Ascending aorta (tissue), 2 donors: ENCODE results near the gene IL22RA1. TPM values are rescaled to one million over a fixed set of nuclear protein-coding genes. Genes with fewer than 3 reads are reported as not detected.

Source experiments
- DNase-seq, 2 donors: peaks; one replicate each; pipeline ENCODE4 v3.0.0-alpha.2; 2019; ENCODE audit warnings: low spot score in 2 of 2
- H3K27ac ChIP-seq, 2 donors: fragments of 200-600 bp; sonication (generic); one replicate each; pipeline ENCODE4 v1.5.1; 2016 to 2017; ENCODE audit warnings: mild to moderate bottlenecking in 1 of 2
- H3K27me3 ChIP-seq: fragments of 200-600 bp; sonication (generic); one replicate; pipeline ENCODE4 v1.5.1; 2017
- H3K36me3 ChIP-seq, 2 donors: fragments of 200-600 bp; sonication (generic); one replicate each; pipeline ENCODE4 v1.5.1; 2016
- H3K4me1 ChIP-seq, 2 donors: fragments of 200-600 bp; sonication (generic); one replicate each; pipeline ENCODE4 v1.5.1; 2016 to 2017; ENCODE audit warnings: mild to moderate bottlenecking in 1 of 2
- H3K4me3 ChIP-seq, 2 donors: fragments of 200-600 bp; sonication (generic); one replicate each; pipeline ENCODE4 v1.5.1; 2016 to 2017; ENCODE audit warnings: mild to moderate bottlenecking in 1 of 2
- H3K9me3 ChIP-seq, 2 donors: fragments of 200-600 bp; sonication (generic); one replicate each; pipeline ENCODE4 v1.5.1; 2016
- intact Hi-C: fragments of 100-400 bp; cut with DNase I; formaldehyde crosslinking; loops from one replicate; pipeline ENCODE4 v1.15.1; 2023
- total RNA-seq: library from RNA; depleted of rRNA; stranded (reverse); fragments of >200 nt; gene quantifications from one replicate; pipeline ENCODE4 v1.1.0, GENCODE V29; 2016
- TF ChIP-seq, protein P1 (sequence below), 3 experiments: fragments of 200-600 bp in 2 of 3; fragments of 450-650 bp in 1 of 3; sonication (generic) in 2 of 3; IDR thresholded peaks; one replicate each; pipeline ENCODE4 v1.5.1; 2016 to 2019; ENCODE audit warnings: antibody characterized with exemption in 3 of 3, mild to moderate bottlenecking in 1 of 3, moderate library complexity in 1 of 3

IL22RA1 gene
- total RNA-seq, 1 donor from 2014 or later = not detected

- Histone ChIP-seq H3K36me3 (no peaks in the 10 kb centered on the region), H3K4me3 (no peak overlapping the region), H3K27me3 (no peaks in the 10 kb centered on the region), H3K9me3 (no peaks in the 10 kb centered on the region), H3K27ac (no peak overlapping the region), H3K4me1 (no peaks in the 10 kb centered on the region)
- DNase-seq = no peak
- TF ChIP-seq, protein P1, sequence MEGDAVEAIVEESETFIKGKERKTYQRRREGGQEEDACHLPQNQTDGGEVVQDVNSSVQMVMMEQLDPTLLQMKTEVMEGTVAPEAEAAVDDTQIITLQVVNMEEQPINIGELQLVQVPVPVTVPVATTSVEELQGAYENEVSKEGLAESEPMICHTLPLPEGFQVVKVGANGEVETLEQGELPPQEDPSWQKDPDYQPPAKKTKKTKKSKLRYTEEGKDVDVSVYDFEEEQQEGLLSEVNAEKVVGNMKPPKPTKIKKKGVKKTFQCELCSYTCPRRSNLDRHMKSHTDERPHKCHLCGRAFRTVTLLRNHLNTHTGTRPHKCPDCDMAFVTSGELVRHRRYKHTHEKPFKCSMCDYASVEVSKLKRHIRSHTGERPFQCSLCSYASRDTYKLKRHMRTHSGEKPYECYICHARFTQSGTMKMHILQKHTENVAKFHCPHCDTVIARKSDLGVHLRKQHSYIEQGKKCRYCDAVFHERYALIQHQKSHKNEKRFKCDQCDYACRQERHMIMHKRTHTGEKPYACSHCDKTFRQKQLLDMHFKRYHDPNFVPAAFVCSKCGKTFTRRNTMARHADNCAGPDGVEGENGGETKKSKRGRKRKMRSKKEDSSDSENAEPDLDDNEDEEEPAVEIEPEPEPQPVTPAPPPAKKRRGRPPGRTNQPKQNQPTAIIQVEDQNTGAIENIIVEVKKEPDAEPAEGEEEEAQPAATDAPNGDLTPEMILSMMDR (IDR thresholded peaks at IDR 0.05) = no peak
- intact Hi-C loops = loop anchor here (5.0 kb wide), 1 partner anchor 317 kb away; no protein-coding TSS in a partner anchor
These were observed 67.9 kb downstream of the IL22RA1 start for GRCh38 chr1:24074817-24075589.

GRCh38 chr1:24074196-24074595, 68.7 kb downstream of the IL22RA1 start:
- TF ChIP-seq, protein P1 (IDR thresholded peaks at IDR 0.05) = no peak
- intact Hi-C loops = loop anchor here (5.0 kb wide), 1 partner anchor 318 kb away; no protein-coding TSS in a partner anchor

DNA sequence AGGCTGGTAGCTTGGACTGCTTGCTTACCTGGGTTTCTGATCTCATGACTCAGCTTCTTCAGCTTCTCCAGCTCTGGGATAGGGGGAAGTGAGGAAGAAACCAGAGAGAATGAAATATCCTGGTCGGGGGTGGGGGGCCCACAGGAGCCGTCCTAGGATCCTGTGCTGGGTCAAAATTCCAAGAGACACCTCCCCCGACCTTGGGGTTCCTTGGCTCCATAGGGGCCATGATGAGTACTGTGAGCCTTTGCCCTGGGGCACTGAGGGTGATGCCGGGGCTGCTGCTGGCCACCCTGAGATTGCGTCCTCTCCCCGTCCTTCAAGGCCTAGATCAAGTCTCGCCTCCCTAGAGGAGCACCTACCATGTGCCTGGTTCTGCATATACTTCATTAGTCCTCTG, 71.0 kb downstream of the IL22RA1 start:
- TF ChIP-seq, protein P1 (IDR thresholded peaks at IDR 0.05) = no peak
- DNase-seq = no peak
- Histone ChIP-seq H3K9me3 (no peaks in the 10 kb centered on the region), H3K27me3 (no peaks in the 10 kb centered on the region), H3K4me1 (no peaks in the 10 kb centered on the region), H3K36me3 (no peaks in the 10 kb centered on the region), H3K27ac (no peak overlapping the region), H3K4me3 (no peak overlapping the region)
- intact Hi-C loops = loop anchor here (1.0 to 5.0 kb wide), 2 partner anchors 40 to 320 kb away; partner anchors contain the start of gene MYOM3

More at GRCh38 chr1:24074196-24074595, 68.7 kb downstream of the IL22RA1 start:
- Histone ChIP-seq H3K27me3 (no peaks in the 10 kb centered on the region), H3K27ac (no peak overlapping the region), H3K36me3 (no peaks in the 10 kb centered on the region), H3K9me3 (no peaks in the 10 kb centered on the region), H3K4me3 (no peak overlapping the region), H3K4me1 (no peaks in the 10 kb centered on the region)
- no peak for DNase-seq

DNA sequence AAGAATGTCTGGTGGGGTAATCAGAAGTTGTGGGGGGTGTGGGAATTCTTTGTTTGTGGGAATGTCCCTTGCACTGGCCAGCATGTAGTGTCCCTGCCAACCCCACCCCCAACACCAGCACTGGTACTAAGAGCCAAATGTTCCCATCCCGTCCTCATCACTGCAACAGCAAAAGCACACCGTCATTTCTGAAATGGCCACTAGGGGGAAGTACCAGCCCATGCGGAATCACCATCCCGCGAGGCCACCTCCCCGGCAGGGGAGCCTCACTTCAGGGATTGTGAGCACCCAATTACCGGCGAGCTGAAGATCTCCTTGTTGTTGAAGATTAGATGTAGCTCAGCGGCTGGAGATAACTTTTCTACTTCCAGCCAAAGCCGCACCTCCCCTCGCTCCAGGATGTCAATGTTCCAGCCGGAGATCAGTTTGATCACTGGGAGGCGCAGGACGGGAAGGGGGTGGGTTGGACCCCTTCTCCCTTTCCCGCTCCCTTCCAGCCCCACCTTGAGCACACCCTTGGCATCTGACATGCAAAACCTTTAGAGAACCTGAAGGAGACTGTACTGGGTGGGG, 72.0 kb downstream of the IL22RA1 start:
- intact Hi-C loops = loop anchor here (1.0 to 5.0 kb wide), 2 partner anchors 41 to 321 kb away; partner anchors contain the start of gene MYOM3
- no peaks in the 10 kb centered on the region for H3K27me3 ChIP-seq
- no peaks in the 10 kb centered on the region for H3K9me3 ChIP-seq
- H3K4me3 ChIP-seq = no peak overlapping the region
- TF ChIP-seq, protein P1 (IDR thresholded peaks at IDR 0.05) = peak; percentile 80 to 95 (median 85)
- no peaks in the 10 kb centered on the region for H3K36me3 ChIP-seq
- peak in 1 of 2 donors; percentile 87 for DNase-seq
- H3K27ac ChIP-seq = no peak overlapping the region
- H3K4me1 ChIP-seq = no peaks in the 10 kb centered on the region

DNA sequence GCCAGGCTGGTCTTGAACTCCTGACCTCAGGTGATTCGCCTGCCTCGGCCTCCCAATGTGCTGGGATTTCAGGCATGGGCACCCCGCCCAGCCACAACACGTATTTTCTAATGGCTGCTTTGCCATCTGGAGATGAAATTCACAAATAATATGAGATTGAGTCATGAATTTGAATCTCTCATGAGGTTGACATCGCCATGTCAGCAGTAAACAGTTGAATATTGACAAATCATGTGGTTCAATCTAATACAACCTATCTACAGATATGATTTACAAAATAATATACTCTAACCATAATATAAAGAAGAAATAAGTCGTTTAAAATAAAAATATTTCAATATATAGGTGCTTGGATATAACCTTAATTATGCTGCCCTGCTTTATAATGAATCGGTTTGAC, 73.1 kb downstream of the IL22RA1 start:
- intact Hi-C loops = loop anchor here (5.0 kb wide), 1 partner anchor 322 kb away; no protein-coding TSS in a partner anchor
- no peak overlapping the region for H3K27ac ChIP-seq
- TF ChIP-seq, protein P1 (IDR thresholded peaks at IDR 0.05) = no peak

More for the DNA sequence above, 73.1 kb downstream of the IL22RA1 start:
- no peaks in the 10 kb centered on the region for H3K4me1 ChIP-seq
- no peaks in the 10 kb centered on the region for H3K9me3 ChIP-seq
- no peak for DNase-seq
- H3K36me3 ChIP-seq = no peaks in the 10 kb centered on the region
- H3K4me3 ChIP-seq = no peak overlapping the region
- no peaks in the 10 kb centered on the region for H3K27me3 ChIP-seq

Other genes starting within 250 kb of the IL22RA1 start
- not detected for gene CNR2, start 229.8 kb downstream of the IL22RA1 start, total RNA-seq
- gene PNRC2, start 183.3 kb downstream of the IL22RA1 start, total RNA-seq = 62.7 TPM
- 80.6 TPM for gene SRSF10, start 162.8 kb downstream of the IL22RA1 start, total RNA-seq
- 1.2 TPM for gene MYOM3, start 31.0 kb downstream of the IL22RA1 start, total RNA-seq
- gene IFNLR1, start 44.1 kb upstream of the IL22RA1 start, total RNA-seq = 0.32 TPM
- gene GRHL3, start 176.2 kb upstream of the IL22RA1 start, total RNA-seq = not detected